Muscle of arm (tissue), 12 donors: Measurements from ENCODE around the gene TPCN2. TPM values are rescaled to one million over a fixed set of nuclear protein-coding genes. Genes with fewer than 3 reads are reported as not detected.

Source experiments
- DNase-seq: peaks from one replicate; pipeline ENCODE4 v3.0.0-alpha.2; 2013
- polyA plus RNA-seq, 12 donors: library from polyadenylated mRNA; unstranded; fragments of 120-200 nt; gene quantifications; one replicate each; pipeline ENCODE4 v1.2.1, GENCODE V29; 2013; ENCODE audit not compliant: insufficient read length in 12 of 12

TPCN2 gene
- polyA plus RNA-seq, 12 donors = 6.2 to 11.7 (median 8.8) TPM; not detected in 1

DNA sequence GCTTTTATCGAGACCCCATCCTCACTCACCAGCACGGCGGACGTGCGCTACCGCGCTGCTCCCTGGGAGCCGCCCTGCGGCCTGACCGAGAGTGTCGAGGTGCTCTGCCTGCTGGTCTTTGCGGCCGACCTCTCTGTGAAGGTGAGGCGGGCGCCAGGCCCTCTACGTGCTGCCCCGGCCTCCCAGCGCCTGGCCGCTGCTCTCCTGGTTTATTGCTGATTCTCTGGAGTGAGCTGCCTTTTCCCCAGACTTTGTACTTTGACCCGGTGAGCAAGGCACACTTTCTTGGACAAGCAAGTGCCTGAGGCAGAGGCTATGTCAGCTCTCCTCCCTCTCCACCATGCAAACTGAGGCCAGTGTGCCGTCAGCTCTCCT is 6.5 kb downstream of the TPCN2 start:
- DNase-seq = no peak

DNA sequence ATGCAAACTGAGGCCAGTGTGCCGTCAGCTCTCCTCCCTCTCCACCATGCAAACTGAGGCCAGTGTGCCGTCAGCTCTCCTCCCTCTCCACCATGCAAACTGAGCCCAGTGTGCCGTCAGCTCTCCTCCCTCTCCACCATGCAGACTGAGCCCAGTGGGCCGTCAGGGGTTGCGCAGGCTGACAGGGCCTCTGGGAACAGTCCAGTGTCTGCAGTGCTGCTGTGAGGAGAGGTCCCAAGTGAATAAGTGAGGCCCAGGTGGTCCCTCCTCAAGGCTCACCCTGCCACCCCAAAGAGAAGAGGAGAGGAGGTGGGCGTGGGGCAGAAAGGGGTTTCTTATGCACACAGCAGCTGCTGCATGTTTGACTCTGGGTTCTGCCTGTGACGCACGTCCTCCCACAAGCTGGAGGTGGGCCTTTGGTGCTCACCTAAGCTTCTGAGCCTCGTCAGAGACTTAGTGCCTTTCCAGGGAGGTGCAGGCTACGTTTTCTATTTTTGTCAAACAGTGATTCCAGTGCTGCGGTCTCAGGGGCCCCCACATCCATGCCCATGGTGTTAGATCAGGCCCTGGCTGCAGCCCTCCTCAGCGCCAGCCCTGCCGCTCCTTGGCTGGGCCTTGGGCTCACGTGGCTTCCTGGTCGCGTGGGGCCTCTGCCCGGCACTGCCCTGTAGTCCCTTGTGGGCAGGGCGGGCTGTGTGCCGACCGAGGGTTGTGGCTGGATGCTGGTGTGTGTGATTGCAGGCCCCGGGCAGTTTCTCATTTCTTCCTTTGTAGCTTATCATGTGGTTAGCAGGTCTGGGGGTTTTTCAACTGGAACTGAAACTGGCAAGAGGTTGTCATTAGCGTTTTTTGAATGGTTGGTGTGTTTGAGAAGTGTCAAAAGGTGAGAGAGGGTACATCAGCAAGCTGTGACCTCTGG is 7.1 kb downstream of the TPCN2 start:
- DNase-seq = no peak

DNA sequence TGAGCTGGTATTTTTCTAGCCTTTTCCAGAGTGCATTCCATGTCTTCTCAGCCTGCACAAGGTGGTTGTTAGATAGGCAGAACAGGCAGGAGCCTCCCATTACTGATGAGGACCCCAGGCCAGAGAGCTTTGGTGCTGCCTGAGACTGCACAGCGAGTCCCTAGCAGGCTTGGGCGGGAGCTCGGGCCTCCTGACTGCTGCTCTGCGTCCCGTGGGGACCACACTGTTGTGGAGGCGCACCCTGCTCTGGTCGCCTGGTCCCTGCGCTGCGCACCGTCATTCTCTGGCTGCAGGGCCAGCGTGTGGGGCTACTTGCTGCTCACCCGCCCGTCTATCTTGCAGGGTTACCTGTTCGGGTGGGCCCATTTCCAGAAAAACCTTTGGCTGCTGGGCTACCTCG is 8.5 kb downstream of the TPCN2 start:
- DNase-seq = no peak

DNA sequence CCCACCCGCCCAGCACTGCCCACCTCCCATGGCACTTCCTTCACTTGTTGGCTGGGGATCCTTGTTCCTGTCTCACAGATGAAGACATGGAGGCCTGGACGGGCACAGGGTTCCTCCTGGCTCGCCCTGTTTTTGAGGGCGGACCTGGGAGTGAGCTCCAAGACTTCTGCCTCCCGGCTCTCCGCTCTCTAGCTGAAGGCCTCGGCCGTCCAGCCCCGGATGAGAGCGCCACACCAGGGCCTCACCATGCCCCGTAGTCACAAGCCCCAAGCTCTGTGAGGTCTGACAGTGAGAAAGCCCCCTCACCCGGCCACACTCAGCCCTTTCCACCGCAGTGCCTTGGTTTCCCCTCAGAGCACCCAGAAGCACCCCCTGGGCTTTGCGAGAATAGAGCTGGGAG is 9.1 kb downstream of the TPCN2 start:
- DNase-seq = no peak

DNA sequence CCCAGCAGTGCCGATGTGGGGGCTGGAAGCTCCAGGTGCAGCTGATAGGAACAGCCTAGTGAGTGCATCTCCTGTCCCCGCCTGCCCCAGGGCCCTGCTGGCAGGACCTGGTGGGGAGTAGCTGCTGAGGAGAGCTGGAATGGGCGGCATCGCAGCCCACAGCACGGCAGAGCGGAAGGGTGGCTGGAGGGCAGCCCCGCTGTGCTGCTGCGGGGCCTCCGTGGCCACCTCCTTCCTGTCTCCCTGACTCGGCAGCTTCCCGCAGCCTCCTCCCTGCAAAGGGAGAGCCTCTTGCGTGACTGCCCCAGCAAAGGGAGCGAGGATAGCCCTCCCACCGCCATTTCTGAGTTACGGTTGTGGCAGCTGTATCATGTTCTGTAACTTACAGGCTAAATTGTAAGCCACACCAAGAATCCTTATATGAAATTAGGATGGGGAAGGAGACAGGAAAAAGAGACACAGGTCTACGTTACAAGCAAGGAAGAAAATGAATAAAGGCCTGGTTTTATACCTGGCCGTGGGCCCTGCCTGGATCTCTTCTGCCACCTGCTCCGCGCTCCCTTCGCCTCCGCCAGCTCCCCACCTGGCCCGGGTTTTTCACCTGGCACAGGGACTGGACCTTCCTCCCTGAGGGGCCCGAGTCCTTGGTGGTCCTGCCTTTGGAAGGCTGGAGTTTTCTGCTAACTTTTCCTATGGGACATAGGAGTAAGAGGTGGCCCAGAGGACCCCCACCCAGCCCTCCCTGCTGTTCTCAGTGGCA is 10.0 kb downstream of the TPCN2 start:
- no peak for DNase-seq

DNA sequence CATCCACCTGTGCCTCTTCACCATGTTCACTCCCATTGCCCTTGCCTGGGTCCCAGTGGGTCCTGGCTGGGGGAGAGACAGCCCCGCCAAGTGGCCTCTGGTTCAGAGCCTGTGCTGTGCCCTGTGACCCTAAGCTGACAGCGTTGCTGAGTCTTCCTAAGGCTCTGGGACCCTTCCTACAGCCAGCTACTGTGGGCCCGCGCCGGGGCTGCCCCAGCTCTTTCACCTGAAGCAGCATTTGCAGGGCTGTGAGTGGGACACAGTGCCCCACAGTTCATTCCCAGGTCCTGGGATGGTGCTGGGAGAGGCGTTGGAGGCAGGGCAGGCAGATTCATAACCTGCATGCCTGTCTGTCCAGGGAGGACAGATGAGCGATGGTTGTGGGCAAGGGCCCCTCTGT is 10.7 kb downstream of the TPCN2 start:
- no peak for DNase-seq

DNA sequence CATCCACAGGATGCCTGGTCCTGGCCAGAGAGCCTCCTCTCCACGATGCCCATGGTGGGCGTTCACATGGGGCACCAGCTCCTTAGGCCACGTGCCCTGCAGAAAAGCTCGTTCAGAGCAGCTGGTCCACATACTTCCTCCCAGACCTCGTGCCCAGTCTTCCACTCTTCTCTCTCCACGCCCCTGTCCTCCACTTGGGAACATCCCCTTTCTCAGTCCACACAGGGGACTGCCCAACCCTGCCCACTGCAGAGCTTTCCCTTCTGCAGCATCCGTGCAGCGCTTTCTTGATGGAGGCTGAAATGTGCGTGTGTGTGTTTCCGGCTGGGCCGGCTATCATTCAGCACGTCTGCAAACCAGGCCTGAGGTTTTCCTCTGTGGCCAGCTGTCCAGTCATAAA is 11.3 kb downstream of the TPCN2 start:
- no peak for DNase-seq

DNA sequence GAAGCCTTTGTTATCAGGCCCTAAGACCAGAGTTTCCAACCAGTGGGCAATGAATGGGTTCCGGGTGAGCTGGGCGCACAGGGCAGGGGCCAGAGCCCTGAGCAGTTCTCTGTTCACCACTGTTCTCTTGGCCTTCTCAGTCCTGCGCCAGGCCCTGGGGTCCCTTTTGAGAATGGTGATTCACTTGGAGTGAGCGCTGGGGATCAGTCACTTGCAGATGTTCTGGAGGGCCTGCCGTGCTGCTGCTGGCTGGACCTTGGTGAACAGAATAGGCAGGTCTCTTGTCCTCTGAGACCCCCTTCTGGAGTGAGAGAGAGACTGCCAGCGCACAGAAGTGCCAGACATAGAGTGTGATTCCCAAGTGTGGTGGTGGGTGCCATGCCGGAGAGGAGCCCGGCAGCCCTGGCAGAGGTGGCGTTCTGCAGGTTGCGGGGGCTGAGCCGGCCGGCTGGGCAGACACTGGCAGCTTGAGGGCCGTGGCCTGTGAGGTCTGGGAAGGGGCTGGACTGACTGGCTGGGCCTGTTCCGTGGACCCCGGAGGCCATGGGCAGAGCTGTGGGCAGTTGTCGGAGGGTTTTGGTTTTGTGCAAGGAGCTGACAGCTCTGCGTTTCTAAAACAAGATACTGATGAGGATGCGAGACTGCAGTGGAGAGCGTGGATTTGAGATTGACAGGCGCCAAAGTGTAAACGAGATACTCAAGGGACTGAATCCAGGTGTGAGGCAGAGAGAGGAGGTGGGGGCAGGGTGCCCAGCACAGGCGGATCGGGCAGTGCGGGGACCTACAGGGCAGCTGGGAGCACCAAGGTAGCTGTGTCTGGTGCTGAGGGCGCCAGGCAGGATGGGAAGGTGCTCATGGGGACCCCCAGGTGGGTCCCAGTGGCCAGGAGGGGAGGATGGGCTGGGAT is 12.3 kb downstream of the TPCN2 start:
- no peak for DNase-seq

DNA sequence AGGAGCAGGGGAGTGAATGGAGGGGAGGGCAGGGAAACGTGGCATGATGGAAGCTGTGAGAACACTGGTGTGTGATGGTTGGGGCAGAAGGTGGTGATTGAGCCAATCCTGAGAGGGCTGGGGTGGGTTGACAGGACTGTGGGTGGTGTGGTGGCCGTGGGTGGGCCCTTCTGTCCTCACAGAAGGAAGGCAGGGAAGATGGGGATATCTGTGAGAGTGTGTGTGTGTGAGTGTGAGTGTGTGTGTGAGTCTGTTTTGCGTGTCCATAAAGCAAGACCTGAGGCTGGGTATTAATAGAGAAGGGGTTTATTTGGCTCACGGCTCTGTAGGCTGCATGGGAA is 13.0 kb downstream of the TPCN2 start:
- no peak for DNase-seq

DNA sequence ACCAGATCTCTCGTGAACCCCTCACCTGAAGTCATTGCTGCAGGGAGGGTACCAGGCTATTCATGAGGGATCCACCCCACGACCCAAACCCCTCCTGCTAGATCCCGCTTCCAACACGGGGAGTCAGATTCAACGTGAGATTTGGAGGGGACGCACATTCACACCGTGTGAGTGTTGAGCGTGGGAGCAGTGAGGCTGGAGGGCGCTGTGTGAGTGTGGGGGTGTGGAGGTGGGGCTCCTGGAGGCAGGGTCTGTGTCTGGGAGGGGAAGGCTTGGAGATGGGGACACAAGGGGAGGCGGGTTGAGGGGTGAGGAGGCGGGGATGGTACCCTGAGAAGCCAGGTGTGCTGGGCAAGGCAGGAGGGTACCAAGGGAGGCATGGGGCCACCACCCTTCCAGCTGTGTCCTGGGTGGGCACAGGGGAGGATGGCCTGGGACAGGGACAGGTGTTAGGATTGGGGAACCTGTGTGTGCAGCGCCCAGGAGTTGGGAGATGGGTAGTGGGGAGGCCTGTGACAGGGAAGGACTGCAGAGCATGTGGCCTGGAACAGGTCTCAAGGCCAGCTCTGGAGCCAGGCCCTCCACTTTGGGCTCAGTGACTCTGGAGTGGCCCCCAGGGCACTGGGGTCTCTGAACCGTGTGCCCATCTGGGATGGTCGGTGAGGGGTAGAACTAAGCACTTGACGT is 13.6 kb downstream of the TPCN2 start:
- DNase-seq = no peak

DNA sequence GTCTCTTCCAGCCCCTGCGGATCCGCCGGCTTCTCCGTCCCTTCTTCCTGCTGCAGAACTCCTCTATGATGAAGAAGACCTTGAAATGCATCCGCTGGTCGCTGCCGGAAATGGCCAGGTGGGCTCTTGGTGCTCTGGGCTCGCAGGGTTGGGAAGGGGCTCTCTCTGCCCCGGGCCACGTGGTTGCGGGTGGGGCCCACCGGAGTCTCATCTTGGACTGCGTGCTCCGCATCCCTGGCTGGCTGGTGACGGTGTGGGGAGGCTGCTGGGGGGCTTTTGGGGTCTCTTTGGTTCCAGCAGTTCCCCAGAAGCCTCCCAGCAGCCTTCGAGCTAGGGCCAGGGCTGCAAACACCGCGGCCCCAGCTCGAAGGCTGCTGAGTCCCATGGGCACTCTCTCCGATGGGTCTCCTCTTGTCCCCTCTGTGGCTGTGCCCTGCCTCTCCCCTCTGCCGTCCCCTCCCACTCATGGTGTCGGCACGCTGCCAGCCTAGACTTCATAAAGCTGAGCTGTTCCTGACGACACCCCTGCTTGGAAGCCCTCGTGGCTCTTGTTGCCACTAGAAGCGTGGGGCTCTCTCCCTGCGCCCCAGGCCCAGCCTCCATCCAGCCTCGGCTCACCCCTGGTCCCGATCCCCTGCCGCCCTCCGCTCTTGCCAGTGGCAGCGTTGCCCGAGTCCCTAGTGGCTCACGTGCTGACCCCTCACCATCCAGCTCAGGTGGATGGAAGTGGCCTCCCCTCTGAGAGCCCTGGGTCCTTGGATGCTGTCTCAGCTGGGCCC is 14.3 kb downstream of the TPCN2 start:
- no peak for DNase-seq

DNA sequence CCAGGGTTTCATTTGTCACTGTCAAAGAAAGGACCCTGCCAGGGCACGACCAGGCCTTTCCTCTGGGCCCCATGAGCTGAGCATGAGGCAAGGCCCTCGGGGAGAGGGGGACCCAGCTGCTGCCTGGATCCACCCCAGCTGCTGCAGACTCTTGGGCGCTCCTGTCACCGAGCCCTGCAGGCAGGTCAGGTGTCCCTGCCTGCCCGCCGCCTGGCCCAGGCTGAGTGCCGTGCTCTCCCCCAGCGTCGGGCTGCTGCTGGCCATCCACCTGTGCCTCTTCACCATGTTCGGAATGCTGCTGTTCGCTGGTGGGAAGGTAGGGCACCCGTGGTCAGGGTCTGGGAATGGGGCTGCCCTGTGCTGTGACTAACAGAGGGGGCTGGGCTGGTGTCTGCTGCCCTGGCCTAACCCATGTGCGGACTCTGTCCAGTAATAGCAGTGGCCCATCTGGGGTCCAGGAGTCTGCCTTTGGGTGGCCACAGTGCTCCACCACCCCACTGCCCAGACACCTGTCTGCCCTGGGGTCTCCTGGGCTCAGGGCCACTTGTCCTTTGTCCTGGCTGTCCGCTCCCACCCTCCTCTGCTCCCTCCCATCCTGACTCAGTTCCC is 15.0 kb downstream of the TPCN2 start:
- DNase-seq = no peak

DNA sequence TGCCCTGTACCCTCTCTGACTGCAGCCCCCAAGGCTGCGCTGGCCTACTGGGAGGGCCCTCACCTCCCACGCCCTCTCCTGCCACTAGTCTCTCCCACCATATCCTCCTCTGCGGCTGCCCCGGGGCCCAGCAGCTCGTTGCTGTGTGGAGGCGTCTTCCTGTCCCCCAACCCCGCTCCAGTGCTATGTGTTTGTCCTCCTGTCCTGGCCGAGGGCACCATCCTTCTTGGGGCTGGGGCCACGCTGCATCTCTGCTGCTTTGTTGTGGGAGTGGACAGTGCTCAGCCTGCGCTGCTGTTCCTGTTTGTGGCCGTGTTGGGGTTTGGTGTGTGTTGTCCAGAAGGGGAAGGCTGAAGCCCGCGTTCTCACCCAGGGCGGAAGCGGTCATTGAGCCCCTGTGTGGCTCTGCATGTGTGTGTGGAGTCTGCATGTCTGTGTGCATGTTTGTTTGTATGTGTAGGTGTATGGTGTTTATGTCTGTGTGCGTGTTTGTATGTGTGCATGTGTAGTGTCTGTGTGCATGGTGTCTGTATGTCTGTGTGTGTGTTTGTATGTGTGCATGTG is 15.7 kb downstream of the TPCN2 start:
- DNase-seq = no peak

DNA sequence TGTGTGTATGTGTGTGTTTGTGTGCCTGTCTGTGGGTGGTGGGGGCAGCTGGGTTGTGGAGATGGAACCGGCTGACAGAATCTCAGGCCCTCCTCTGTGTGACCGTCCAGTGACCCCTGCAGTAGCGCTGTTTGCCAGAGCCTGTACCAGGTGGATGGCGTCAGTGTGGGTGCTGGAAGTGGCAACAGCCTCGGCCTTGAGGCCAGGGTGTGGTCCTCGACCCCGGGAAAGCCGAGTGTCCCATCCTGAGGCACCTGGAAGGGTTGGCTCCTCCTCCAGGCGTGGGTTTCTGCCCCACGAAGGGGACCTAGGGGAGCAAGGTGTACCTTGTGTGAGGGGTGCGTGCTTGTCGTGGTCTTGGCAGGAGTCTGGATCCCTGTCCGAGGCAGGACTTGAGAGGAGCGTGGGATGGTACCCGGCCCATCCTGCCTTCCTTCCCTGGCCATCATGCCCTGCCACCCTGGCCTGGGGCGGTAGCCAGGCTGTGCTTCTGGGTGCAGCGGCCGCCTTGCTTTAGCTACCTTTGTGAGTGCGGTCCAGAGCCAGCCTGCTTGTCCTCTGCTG is 16.5 kb downstream of the TPCN2 start:
- DNase-seq = no peak

DNA sequence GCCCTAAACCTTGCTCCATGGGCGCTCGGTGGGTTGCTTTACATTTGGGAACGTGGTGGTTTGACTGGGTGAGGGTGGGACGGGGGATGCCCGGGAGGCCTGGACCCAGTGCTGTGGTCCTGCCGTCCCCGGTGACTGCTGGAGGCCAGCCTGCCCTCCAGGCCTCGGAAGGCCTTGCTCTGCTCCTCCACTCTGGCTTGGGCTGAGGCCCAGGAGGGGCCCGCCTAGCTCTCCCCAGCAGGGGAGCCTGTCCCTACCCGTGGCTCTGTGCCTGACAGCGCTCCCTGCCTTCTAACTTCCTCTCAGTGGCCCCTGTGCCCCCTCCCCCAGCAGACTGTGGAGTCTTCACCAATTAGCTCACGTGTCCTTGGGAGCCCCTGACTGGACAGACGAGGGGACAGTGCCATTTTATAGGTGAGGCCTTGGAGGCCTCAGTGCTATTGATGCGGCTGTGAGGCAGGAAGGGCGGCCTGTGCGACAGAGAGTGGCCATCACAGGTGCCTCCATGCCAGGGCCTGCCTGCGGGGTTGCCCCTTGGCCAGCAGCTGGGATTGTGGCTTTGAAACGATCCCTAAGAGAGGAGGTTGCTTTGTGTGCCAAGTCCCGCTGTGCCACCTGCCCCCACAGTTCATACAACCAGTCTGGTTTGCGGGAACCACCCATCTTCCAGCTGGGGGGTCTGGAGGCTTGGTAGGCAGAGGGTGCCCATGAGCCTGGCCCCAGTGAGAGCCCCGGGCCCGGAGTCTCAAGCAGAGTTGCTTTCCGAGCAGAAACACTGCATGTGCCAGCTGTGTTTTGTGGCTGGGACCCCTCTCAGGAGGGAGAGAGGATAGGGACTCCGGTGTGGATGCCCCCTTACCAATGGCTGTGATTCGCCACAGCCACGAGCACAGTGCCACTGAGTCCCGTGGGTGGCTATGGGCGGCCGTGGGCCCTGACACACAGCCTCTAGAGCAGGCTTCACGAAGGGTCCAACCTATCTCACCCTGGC is 17.7 kb downstream of the TPCN2 start:
- DNase-seq = no peak

DNA sequence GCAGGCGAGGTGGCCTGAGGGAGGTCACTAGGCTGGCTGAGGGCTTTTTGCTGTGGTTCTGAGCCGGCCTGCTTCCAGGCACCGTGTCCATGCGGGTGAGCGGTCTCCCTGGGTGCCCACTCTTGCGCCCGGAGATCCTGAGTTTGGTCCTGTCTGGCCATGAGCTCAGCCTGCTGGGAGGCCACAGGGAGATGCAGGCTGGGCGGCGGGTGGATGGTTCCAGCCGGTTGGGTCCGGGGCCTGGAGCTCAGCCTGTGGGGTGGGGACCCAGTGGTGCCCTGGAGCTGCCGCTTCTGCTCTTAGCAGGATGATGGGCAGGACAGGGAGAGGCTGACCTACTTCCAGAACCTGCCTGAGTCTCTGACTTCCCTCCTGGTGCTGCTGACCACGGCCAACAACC is 18.5 kb downstream of the TPCN2 start:
- no peak for DNase-seq

DNA sequence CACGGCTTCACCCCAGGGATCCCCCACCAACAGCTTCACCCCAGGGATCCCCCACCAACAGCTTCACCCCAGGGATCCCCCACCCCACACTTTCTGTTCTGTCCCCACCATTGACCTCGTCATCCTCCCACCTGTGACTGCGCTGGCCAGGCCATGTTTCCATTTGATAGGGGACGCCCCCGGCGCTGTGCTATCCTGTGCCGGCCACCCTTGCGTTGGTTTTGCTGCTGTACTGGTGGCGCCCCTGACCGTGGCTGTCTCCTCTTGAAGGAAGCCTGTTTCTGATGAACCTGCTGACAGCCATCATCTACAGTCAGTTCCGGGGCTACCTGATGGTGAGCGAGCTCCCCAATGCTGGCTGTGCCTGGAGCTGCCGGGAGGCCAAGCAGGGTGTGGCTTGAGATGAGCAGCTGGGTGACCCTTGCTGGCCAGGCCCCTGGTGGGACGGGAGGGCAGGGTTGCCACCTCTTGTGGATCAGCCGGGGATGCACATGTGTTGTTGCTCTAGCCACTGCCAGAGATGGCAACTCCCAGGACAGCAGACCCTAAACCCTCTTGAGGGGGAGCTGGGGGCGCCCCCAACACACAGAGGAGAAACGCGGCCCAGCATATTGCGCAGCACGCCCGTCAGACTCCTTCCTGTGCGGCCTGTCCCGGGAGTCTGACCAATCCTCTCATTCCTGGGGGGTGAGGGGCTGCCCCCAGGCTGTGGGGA is 22.5 kb downstream of the TPCN2 start:
- no peak for DNase-seq

DNA sequence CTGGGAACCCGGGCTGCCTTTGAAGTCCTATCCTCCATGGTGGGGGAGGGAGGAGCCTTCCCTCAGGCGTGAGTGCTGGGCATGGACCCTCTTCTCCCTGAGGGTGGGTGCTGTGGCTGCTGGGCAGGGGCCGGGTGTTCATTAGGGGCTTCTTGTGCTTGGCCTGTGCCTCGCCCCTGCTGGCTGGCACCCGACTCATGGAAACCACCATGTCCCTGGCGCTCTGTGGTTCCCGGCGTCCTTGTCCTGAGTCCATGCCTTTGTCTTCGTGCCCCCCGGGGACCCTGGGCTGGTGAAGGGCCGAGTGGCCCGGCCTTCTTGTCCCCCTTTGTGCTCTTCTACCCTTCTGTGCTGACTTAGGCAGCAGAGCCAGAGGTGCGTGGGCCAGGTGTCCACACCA is 23.2 kb downstream of the TPCN2 start:
- DNase-seq = no peak
